ENCODE data around the gene WNT9A. TPM values are rescaled to one million over a fixed set of nuclear protein-coding genes. Genes with fewer than 3 reads are reported as not detected.

WNT9A gene
- total and polyA plus RNA-seq, 7 donors: 7.6 to 49.7 (median 22.0) TPM

DNA sequence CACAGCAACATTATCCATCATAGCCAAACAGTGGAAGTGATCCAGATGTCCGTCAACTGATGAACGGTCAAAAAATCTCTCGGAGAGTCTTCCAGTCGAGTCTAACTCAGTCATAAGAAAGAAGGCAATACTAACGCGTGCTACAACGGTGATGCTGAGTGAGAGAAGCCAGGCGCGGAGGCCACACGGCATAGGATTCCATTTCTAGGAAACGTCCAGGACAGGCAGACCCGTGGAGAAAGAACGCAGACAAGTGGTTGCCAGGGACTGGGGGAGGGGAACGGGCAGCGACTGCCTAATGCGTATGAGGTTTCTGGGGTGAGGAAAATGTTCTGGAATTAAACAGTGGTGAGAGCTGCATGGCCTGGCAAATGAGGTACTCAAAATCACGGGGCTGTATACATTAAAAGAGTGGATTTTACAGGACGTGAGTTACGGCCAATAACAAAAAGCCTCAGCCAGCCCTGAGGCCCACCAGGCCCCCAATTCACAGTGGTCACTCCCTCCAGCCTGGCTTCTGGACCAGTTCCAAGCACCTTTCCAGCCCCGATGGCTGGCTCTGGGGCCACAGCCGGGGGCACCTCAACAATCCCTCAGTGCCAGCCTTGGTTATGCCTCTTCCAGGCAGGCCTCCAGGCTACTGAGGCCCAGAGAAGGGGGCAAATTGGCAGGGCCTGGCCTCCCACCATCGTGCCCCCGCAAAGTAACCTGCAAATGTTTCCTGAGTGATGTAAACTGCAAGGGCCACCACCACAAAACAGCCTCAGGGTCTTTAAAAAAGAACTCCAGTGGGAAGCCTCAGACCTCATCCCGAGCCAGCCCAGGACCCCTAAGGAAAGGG lies 3.4 kb downstream of the WNT9A start:
- Histone ChIP-seq H3K9me3 (no peaks in the 10 kb centered on the region), H3K4me3 (peak overlapping the region; percentile 80), H3K27ac (peak overlapping the region; percentile 89), H3K36me3 (ENCODE audit: insufficient read depth in 1 of 2, low read depth in 1 of 2) (no peaks in the 10 kb centered on the region), H3K4me1 (peaks cover 66% of the 10 kb centered on the region), H3K27me3 (ENCODE audit: insufficient read depth in 3 of 3, low read length in 2 of 3) (no peaks in the 10 kb centered on the region)
- peak; percentile 80 to 89 for DNase-seq
- ATAC-seq: peak; percentile 35 to 63 (median 52)
- WGBS, 3 donors: 38 to 51% (median 40%) methylated on average over 24 of the region's 24 CpGs
- intact Hi-C loops (cut with DNase I): no loop called here
- TF ChIP-seq, protein P1, sequence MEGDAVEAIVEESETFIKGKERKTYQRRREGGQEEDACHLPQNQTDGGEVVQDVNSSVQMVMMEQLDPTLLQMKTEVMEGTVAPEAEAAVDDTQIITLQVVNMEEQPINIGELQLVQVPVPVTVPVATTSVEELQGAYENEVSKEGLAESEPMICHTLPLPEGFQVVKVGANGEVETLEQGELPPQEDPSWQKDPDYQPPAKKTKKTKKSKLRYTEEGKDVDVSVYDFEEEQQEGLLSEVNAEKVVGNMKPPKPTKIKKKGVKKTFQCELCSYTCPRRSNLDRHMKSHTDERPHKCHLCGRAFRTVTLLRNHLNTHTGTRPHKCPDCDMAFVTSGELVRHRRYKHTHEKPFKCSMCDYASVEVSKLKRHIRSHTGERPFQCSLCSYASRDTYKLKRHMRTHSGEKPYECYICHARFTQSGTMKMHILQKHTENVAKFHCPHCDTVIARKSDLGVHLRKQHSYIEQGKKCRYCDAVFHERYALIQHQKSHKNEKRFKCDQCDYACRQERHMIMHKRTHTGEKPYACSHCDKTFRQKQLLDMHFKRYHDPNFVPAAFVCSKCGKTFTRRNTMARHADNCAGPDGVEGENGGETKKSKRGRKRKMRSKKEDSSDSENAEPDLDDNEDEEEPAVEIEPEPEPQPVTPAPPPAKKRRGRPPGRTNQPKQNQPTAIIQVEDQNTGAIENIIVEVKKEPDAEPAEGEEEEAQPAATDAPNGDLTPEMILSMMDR (IDR thresholded peaks at IDR 0.05): no peak

- Histone ChIP-seq H3K9me3 (no peaks in the 10 kb centered on the region), H3K4me3 (peak overlapping the region; percentile 80), H3K4me1 (peaks cover 74% of the 10 kb centered on the region), H3K27ac (peak overlapping the region; percentile 89), H3K27me3 (ENCODE audit: insufficient read depth in 3 of 3, low read length in 2 of 3) (no peaks in the 10 kb centered on the region), H3K36me3 (ENCODE audit: insufficient read depth in 1 of 2, low read depth in 1 of 2) (no peaks in the 10 kb centered on the region)
- TF ChIP-seq, protein P1 (IDR thresholded peaks at IDR 0.05): no peak
- 50 to 74% (median 55%) methylated on average over 12 of the region's 12 CpGs for WGBS, 3 donors
- no peak for ATAC-seq
- intact Hi-C loops (cut with DNase I): no loop called here
- no peak for DNase-seq
Measured at GRCh38 chr1:227943381-227944089, 4.2 kb downstream of the WNT9A start.

DNA sequence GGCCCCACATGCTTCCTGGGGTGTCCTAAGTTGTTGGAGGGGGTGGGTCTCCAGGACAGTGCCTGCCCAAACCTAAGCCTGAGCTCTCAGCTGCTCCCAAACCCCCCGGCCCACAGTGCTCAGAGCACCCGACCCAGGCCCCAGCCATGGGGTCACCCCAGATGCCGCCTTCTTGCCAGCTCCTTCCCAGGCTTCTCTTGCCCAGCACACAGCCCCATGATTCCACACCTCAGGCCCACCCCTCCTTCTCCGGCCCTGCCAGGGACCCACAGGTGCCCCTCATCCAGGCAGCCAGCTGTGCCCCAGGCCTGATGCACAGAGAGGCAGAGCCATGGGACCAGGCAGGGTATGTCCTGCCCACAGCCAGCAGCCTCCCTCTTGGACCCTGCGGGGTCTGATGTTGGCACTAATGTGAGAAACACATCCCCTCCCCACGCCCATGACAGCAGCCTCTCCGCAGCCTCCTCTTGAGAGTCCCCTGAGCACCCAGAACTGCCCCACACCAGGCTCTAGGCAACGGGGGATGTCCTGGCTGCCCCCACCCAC lies 4.9 kb downstream of the WNT9A start:
- Histone ChIP-seq H3K4me1 (peaks cover 74% of the 10 kb centered on the region), H3K27ac (peak overlapping the region; percentile 89), H3K27me3 (ENCODE audit: insufficient read depth in 3 of 3, low read length in 2 of 3) (no peaks in the 10 kb centered on the region), H3K36me3 (ENCODE audit: insufficient read depth in 1 of 2, low read depth in 1 of 2) (no peaks in the 10 kb centered on the region), H3K4me3 (peak overlapping the region; percentile 80), H3K9me3 (no peaks in the 10 kb centered on the region)
- ATAC-seq (no peak), DNase-seq (no peak)
- TF ChIP-seq, protein P1 (IDR thresholded peaks at IDR 0.05): no peak
- WGBS, 3 donors: 73 to 84% (median 75%) methylated on average over 8 of the region's 8 CpGs
- intact Hi-C loops (cut with DNase I): no loop called here

GRCh38 chr1:227942021-227942715 lies 5.6 kb downstream of the WNT9A start:
- Histone ChIP-seq H3K27ac (peak overlapping the region; percentile 89), H3K4me1 (peaks cover 74% of the 10 kb centered on the region)

More at GRCh38 chr1:227942021-227942715, 5.6 kb downstream of the WNT9A start:
- WGBS, 3 donors: 21 to 62% (median 32%) methylated on average over 12 to 15 of the region's 15 CpGs
- DNase-seq (peak in 1 of 2 donors; percentile 59), ATAC-seq (no peak)
- intact Hi-C loops (cut with DNase I): no loop called here
- Histone ChIP-seq H3K27me3 (ENCODE audit: insufficient read depth in 3 of 3, low read length in 2 of 3) (no peaks in the 10 kb centered on the region), H3K4me3 (peak overlapping the region; percentile 80), H3K9me3 (no peaks in the 10 kb centered on the region), H3K36me3 (ENCODE audit: insufficient read depth in 1 of 2, low read depth in 1 of 2) (no peaks in the 10 kb centered on the region)
- TF ChIP-seq, protein P1 (IDR thresholded peaks at IDR 0.05): no peak

Data from psoas muscle (tissue), 8 donors.